NB4 (cell line): Measurements from ENCODE around the gene PCDHB6.

Source experiments
- CTCF ChIP-seq: IDR thresholded peaks from one replicate; pipeline ENCODE4 v1.5.1; 2012; ENCODE audit warnings: low read depth, low read length
- POLR2A ChIP-seq: IDR thresholded peaks from 2 replicates; pipeline ENCODE4 v1.6.1; 2011; ENCODE audit warnings: mild to moderate bottlenecking; ENCODE audit not compliant: insufficient read length; ENCODE audit errors: extremely low read depth

GRCh38 chr5:141135718-141136266 lies 14.1 kb upstream of the PCDHB6 start:
- TF ChIP-seq CTCF (no peak), POLR2A (no peak)
